Nephron progenitor cell (in vitro differentiated cells): Measurements from ENCODE around the gene MTCL1.

Source experiments
- DNase-seq: peaks from one replicate; pipeline ENCODE4 v3.0.0; 2021
- H3K27ac Mint-ChIP-seq: 2 replicates; pipeline ENCODE4 v1.8.0; 2021; ENCODE audit warnings: mild to moderate bottlenecking, moderate library complexity, mixed read lengths
- H3K27me3 Mint-ChIP-seq: 2 replicates; pipeline ENCODE4 v1.8.0; 2021; ENCODE audit warnings: mild to moderate bottlenecking, low read depth, mixed read lengths; ENCODE audit not compliant: poor library complexity
- H3K36me3 Mint-ChIP-seq: 2 replicates; pipeline ENCODE4 v1.8.0; 2021; ENCODE audit warnings: low read depth, mixed read lengths
- H3K4me1 Mint-ChIP-seq: 2 replicates; pipeline ENCODE4 v1.8.0; 2021; ENCODE audit warnings: mixed read lengths
- H3K4me3 Mint-ChIP-seq: 2 replicates; pipeline ENCODE4 v1.8.0; 2021; ENCODE audit warnings: mild to moderate bottlenecking, moderate library complexity, mixed read lengths
- H3K9me3 Mint-ChIP-seq: 2 replicates; pipeline ENCODE4 v1.8.0; 2021; ENCODE audit warnings: mild to moderate bottlenecking, moderate library complexity, mixed read lengths
- TF ChIP-seq, protein P1 (sequence below): fragments of 200-600 bp; sonication (generic); IDR thresholded peaks from 2 replicates; pipeline ENCODE4 v1.5.0; 2021; ENCODE audit warnings: antibody characterized with exemption

MTCL1 gene

DNA sequence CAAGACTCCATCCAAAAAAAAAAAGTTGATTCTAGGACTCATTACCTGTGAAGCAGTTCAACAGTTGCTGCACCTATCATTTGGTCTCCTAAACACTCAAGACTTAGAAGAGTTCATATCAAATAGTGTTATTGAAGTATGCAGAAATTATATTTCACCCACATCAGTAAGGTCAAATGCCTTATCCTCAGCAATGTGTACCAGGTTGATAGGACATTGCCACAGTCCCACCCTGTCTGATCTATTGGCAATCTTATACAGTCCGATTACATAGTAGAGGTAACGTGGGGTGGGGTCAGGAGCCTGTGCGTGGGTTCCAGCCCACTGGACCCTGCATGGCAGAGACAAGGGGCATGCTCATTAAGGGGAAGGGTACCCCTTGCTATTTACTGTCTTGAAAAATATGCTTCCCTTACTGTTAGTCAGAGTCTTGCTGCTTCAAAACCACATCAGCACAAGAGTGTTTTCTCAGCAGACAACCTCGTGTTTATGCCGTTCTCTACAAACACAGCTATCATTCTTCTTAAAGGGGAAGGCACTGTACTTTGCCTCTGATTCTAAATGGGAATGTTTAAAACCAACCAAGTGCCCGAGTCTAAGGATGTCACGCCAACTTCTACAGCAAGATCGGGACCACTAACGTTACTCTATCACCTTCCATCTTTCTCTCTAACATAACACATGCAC is 115.2 kb downstream of the MTCL1 start:
- Mint-ChIP-seq H3K27me3 (peaks cover 4% of the 10 kb centered on the region), H3K4me3 (no peak overlapping the region), H3K4me1 (peaks cover 32% of the 10 kb centered on the region), H3K36me3 (peaks cover 25% of the 10 kb centered on the region), H3K9me3 (no peaks in the 10 kb centered on the region), H3K27ac (no peak overlapping the region)
- no peak for DNase-seq
- TF ChIP-seq, protein P1, sequence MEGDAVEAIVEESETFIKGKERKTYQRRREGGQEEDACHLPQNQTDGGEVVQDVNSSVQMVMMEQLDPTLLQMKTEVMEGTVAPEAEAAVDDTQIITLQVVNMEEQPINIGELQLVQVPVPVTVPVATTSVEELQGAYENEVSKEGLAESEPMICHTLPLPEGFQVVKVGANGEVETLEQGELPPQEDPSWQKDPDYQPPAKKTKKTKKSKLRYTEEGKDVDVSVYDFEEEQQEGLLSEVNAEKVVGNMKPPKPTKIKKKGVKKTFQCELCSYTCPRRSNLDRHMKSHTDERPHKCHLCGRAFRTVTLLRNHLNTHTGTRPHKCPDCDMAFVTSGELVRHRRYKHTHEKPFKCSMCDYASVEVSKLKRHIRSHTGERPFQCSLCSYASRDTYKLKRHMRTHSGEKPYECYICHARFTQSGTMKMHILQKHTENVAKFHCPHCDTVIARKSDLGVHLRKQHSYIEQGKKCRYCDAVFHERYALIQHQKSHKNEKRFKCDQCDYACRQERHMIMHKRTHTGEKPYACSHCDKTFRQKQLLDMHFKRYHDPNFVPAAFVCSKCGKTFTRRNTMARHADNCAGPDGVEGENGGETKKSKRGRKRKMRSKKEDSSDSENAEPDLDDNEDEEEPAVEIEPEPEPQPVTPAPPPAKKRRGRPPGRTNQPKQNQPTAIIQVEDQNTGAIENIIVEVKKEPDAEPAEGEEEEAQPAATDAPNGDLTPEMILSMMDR = no peak

DNA sequence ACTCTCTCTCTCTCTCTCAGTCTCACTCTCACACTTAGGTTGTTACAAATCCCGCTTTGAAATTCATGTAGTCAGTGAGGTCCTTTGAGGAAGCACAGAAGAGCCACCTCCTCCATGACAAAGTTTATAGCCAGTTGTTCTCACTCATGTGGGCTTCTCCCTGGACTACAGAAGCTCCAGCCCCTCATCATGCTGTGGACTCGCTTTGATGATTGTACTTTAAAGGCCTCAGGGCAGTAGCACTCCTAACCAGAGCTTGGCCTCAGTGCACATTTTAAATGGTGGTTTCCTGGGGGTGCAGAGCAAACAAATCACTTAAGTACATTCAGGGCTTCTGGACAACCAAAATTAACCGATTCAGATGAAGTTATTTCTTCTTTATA is 115.7 kb downstream of the MTCL1 start:
- no peak for DNase-seq
- Mint-ChIP-seq H3K4me3 (no peak overlapping the region), H3K36me3 (peaks cover 27% of the 10 kb centered on the region), H3K9me3 (no peaks in the 10 kb centered on the region), H3K27ac (no peak overlapping the region), H3K27me3 (peaks cover 4% of the 10 kb centered on the region), H3K4me1 (peaks cover 34% of the 10 kb centered on the region)
- TF ChIP-seq, protein P1 = no peak

DNA sequence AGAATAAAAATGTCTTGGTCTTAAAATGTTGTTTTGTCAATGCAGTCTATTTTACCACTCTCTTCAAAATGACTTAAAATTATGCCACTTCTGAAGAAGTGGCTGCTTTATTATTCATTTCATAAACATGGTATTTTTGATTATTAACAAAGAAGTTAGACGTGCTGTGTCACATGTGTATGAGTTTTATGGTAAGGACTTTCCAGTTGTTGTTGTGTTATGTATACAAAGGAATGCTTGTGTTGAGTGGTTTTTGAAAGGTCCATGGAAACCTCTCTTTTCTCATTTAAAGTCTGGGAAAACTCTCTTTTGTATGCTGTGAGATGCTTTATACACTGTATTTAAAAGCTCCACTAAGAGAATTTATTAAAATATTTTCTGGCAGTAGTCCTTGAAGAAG is 116.2 kb downstream of the MTCL1 start:
- peaks cover 31% of the 10 kb centered on the region for H3K36me3 Mint-ChIP-seq
- TF ChIP-seq, protein P1 = no peak
- no peak for DNase-seq
- peaks cover 4% of the 10 kb centered on the region for H3K27me3 Mint-ChIP-seq
- H3K27ac Mint-ChIP-seq = no peak overlapping the region
- H3K4me3 Mint-ChIP-seq = no peak overlapping the region
- H3K9me3 Mint-ChIP-seq = no peaks in the 10 kb centered on the region
- H3K4me1 Mint-ChIP-seq = peaks cover 36% of the 10 kb centered on the region

DNA sequence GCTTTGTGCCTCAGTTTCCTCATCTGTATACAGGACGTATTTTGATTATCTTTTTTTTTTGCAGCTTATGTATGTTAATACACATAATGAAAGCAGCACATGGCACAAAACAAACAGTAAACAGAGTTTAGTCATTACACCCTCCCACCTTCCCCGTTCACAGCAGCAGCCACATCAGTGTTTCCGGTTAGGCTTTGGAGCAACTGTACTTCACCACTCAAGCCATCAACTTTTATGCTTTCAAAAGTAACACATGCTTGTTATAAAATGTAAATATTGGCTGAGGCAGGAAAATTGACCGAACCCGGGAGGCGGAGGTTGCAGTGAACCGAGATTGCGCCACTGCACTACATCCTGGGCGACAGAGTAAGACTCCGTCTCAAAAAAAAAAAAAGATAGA is 117.3 kb downstream of the MTCL1 start:
- no peak for DNase-seq
- H3K4me1 Mint-ChIP-seq = peaks cover 27% of the 10 kb centered on the region
- no peaks in the 10 kb centered on the region for H3K9me3 Mint-ChIP-seq
- peaks cover 4% of the 10 kb centered on the region for H3K27me3 Mint-ChIP-seq
- peaks cover 31% of the 10 kb centered on the region for H3K36me3 Mint-ChIP-seq
- TF ChIP-seq, protein P1 = no peak
- no peak overlapping the region for H3K27ac Mint-ChIP-seq
- no peak overlapping the region for H3K4me3 Mint-ChIP-seq

DNA sequence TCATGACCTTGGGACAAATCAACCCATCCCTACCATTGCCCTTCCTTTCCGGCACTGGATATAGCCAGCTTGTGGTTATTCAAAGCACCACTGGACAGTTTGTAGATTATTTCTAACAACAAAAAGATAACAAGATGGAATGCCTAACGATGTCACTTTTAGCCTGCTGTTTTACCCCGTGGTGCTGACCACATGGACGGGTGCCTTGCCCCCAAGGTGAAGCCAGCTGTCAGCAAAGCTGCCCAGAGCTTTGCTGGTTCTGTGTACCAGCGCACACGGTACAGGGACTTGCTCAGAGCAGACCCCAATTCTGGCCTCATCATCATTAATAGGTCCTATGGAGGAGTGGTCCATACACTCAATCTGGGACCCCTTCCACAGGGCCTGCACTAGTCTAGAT is 118.2 kb downstream of the MTCL1 start:
- Mint-ChIP-seq H3K9me3 (no peaks in the 10 kb centered on the region), H3K27ac (no peak overlapping the region), H3K4me3 (no peak overlapping the region), H3K36me3 (peaks cover 37% of the 10 kb centered on the region), H3K4me1 (peaks cover 33% of the 10 kb centered on the region), H3K27me3 (peaks cover 4% of the 10 kb centered on the region)
- no peak for DNase-seq
- TF ChIP-seq, protein P1 = no peak

DNA sequence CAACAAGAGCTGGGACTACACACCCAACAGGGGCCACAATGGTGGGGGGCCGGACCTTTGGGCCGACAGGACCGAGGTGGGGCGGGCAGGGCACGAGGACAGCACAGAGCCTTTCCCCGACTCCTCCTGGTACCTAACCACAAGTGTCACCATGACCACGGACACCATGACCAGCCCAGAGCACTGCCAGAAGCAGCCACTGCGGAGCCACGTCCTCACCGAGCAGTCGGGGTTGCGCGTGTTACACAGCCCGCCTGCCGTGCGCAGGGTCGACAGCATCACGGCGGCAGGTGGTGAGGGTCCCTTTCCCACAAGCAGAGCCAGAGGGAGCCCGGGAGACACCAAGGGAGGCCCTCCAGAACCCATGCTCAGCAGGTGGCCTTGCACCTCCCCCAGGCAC is 119.5 kb downstream of the MTCL1 start:
- TF ChIP-seq, protein P1 = no peak
- peaks cover 4% of the 10 kb centered on the region for H3K27me3 Mint-ChIP-seq
- H3K36me3 Mint-ChIP-seq = peaks cover 32% of the 10 kb centered on the region
- no peaks in the 10 kb centered on the region for H3K9me3 Mint-ChIP-seq
- H3K4me3 Mint-ChIP-seq = no peak overlapping the region
- no peak for DNase-seq
- H3K27ac Mint-ChIP-seq = no peak overlapping the region
- H3K4me1 Mint-ChIP-seq = peaks cover 43% of the 10 kb centered on the region
